Stomach (tissue), 4 donors: ENCODE data around the gene LTB4R.

Experiments
- EP300 ChIP-seq: sonication (generic); formaldehyde crosslinking; IDR thresholded peaks from one replicate; pipeline ENCODE4 v1.6.1; 2017; ENCODE audit warnings: antibody characterized with exemption
- POLR2A ChIP-seq, 4 donors: fragments of 450-650 bp; IDR thresholded peaks; one replicate each; pipeline ENCODE4 v1.6.1; 2016; ENCODE audit warnings: antibody characterized with exemption in 4 of 4, control low read depth in 2 of 4, mild to moderate bottlenecking in 1 of 4, moderate library complexity in 1 of 4
- POLR2AphosphoS5 ChIP-seq, 3 donors: sonication (generic); formaldehyde crosslinking; IDR thresholded peaks; one replicate each; pipeline ENCODE4 v1.6.1; 2016; ENCODE audit warnings: antibody characterized with exemption in 3 of 3
- TF ChIP-seq, protein P1 (sequence below), 7 experiments: fragments of 450-650 bp in 4 of 7; fragments of 200-600 bp in 3 of 7; sonication (generic) in 3 of 7; IDR thresholded peaks; one replicate each; pipeline ENCODE4 v1.5.1; 2016 to 2019; ENCODE audit warnings: antibody characterized with exemption in 7 of 7, control low read depth in 2 of 7, mild to moderate bottlenecking in 1 of 7

DNA sequence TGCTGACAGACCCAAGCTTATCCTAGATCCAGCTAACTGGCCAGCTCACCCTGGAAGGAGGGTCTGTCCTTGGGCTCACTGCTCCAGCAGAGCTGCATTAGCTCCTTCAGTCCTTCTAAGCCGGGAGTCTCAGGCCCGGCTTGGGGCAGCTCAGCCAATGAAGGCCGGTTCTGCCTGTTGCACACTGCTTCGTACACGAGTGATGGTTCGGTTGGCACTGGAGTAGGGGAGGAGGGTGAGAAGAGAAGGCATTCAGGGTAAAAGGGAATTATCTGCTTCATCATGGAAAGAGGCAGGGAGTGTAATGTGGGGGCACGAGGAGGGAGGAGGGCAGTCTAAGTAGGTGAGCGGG lies 26.5 kb downstream of the LTB4R start:
- TF ChIP-seq, protein P1, sequence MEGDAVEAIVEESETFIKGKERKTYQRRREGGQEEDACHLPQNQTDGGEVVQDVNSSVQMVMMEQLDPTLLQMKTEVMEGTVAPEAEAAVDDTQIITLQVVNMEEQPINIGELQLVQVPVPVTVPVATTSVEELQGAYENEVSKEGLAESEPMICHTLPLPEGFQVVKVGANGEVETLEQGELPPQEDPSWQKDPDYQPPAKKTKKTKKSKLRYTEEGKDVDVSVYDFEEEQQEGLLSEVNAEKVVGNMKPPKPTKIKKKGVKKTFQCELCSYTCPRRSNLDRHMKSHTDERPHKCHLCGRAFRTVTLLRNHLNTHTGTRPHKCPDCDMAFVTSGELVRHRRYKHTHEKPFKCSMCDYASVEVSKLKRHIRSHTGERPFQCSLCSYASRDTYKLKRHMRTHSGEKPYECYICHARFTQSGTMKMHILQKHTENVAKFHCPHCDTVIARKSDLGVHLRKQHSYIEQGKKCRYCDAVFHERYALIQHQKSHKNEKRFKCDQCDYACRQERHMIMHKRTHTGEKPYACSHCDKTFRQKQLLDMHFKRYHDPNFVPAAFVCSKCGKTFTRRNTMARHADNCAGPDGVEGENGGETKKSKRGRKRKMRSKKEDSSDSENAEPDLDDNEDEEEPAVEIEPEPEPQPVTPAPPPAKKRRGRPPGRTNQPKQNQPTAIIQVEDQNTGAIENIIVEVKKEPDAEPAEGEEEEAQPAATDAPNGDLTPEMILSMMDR (IDR thresholded peaks at IDR 0.05) = no peak
- no peak for TF ChIP-seq POLR2A (IDR thresholded peaks at IDR 0.05)
- TF ChIP-seq POLR2AphosphoS5 (IDR thresholded peaks at IDR 0.05) = no peak
- TF ChIP-seq EP300 = no peak
